D341Med (cell line): Measurements from ENCODE around the gene KIF4A.

ENCODE experiments used
- DNase-seq: peaks from one replicate; pipeline ENCODE4 v3.0.0; 2012; ENCODE audit warnings: low spot score

The KIF4A gene

DNA sequence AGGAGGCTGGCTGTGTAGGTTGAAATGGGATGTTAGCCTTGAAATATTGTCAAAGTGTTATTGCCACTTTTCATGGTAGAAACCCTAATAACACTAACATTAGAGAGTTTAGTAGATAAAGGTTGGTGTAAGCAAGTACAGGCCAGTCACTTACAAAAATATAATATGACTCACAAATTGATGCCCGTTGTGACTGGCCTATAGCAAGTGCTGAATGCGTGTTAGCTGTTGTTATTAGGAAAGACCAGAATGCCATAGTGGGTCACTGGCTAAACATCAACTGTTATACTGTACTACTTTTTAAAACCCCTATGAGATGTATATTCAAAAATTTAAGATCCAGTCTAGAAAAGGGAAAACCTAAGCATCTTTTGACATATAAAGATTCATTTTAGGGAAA, 112.8 kb downstream of the KIF4A start:
- no peak for DNase-seq

GRCh38 chrX:70405003-70405402, 115.1 kb downstream of the KIF4A start:
- no peak for DNase-seq

DNA sequence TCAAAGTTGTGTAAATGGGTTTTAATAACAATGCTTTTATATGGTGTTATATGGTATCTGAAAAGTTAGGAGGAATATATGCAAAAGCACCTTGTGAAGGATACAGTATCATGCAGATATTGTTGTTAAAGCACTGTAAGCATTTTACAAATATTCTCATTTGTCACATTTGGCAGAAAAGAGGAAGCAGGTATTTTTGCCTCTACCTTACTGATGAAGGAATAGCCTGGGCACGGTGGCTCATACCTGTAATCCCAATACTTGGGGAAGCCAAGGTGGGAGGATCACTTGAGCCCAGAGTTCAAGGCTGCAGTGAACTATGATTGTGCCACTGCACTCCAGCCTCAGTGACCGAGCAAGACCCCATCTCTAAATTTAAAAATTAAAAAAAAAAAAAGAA, 121.0 kb downstream of the KIF4A start:
- DNase-seq: no peak

DNA sequence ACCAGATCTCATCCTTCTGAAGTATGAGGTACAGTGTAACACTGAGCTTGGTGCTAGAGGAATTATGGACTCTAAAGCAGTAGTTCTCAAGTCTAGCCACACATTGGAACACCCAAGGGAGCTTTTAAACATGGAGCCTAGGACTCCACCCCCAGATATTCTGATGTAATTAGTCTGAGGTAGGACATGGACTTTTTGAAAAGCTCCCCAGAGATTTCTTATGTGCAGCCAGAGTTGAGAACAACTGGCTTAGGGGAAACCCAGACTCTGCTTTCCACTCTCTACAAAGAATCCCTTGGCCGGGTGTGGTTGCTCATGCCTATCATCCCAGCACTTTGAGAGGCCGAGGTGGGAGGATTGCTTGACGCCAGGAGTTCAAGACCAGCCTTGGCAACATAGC, 121.6 kb downstream of the KIF4A start:
- no peak for DNase-seq

DNA sequence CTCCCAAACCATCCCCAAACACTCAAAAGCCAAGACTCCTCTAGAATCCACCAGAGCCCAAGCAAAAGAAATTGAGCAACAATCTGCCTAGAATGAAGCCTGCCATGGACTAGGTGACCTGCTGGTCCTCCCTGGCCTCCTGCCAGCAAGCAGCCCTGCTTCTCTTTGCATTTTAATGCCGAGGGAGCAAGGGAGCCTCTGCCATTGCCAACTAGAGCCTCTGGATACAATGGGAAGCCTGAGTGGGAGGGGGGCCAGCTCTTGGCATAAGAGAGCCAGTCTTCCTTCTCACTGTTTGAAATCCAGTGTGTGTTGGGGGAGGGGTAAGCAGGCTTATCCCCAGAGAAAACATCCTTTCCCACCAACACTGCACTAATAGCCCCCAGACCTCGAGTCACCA, 131.7 kb downstream of the KIF4A start:
- DNase-seq: no peak

GRCh38 chrX:70422851-70423341, 133.0 kb downstream of the KIF4A start, which contains the start of gene GDPD2:
Gene GDPD2 (plus strand): TSS chrX:70423314. CDS start chrX:70424985, 1,671 bp downstream.
- no peak for DNase-seq

- DNase-seq: no peak
Measured at GRCh38 chrX:70423936-70424675, 134.2 kb downstream of the KIF4A start.

DNA sequence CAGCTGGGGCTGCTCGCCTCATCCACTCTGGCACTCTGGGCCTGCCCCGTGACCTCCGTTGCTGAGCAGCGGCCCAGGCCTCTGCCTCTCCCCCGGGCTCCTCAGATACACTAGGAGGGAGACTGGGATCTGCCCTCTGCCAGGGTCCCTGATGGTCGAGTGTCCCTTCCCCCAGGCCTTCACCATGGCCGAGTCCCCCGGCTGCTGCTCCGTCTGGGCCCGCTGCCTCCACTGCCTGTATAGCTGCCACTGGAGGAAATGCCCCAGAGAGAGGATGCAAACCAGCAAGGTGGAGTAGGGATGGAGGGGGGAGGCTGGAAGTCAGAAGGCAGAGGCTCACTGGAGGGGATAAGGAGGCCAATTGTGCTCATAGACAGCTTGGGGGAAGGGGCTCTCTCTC, 134.9 kb downstream of the KIF4A start:
- DNase-seq: no peak

DNA sequence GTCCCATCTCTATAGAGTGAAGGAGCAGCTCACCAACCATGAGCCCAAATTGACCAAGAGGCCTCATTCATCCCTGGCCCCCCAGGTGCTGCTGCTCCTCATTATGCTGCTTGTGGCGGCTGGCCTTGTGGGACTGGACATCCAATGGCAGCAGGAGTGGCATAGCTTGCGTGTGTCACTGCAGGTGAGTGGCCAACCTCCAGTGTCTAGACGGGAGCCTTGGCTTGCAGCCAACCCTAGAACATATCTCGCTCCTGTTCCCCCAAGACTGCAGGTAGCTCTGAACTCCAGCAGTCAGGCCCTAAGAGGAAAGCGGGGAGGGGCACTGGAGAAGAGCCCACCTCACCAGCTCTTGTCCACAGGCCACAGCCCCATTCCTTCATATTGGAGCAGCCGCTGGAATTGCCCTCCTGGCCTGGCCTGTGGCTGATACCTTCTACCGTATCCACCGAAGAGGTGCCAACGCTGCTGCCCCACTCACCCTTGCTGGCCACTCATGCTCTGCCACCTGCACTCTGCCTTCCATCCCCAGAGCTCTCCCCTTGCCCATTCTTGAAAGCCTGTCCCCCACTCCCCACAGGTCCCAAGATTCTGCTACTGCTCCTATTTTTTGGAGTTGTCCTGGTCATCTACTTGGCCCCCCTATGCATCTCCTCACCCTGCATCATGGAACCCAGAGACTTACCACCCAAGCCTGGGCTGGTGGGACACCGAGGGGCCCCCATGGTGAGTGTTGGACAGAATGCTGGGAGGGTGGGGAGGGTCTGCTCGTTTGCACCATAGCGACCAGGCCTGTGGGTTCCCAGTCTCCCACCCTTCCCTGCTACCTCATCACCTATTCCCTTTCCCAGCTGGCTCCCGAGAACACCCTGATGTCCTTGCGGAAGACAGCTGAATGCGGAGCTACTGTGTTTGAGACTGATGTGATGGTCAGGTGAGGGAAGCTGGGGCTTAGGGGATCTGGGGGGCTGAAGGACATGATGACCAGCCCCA, 136.7 kb downstream of the KIF4A start:
- DNase-seq: no peak

- no peak for DNase-seq
Measured at GRCh38 chrX:70427365-70427764, 137.5 kb downstream of the KIF4A start.

GRCh38 chrX:70429759-70430158, 139.9 kb downstream of the KIF4A start:
- no peak for DNase-seq

- DNase-seq: no peak
Measured at GRCh38 chrX:70432936-70433847, 143.3 kb downstream of the KIF4A start.

DNA sequence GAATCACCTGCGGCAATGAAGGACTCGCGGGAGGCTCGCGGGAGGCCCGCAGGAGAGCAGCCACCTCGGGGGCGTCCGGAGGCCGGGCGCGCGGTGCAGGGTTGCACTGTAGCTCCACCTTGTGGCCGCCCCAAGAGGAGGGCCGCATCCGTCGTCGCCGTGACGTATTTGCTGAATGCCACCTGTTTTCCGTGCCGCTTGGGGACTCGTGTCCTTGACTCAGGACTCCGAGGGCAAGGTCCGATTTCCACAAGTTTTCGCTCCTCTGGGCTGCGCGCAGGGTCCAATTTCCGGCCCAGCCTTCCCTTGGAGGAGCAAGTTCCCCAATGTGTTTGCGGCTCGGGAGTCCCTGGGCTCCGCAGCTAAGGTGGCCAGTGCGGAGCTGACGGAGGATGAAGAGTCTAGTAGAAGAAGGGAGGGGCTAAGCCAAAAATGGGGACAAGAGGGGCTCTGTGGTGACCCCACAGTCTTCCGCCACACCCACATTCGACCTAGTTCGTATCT, 144.0 kb downstream of the KIF4A start:
- DNase-seq: peak; percentile 89

DNA sequence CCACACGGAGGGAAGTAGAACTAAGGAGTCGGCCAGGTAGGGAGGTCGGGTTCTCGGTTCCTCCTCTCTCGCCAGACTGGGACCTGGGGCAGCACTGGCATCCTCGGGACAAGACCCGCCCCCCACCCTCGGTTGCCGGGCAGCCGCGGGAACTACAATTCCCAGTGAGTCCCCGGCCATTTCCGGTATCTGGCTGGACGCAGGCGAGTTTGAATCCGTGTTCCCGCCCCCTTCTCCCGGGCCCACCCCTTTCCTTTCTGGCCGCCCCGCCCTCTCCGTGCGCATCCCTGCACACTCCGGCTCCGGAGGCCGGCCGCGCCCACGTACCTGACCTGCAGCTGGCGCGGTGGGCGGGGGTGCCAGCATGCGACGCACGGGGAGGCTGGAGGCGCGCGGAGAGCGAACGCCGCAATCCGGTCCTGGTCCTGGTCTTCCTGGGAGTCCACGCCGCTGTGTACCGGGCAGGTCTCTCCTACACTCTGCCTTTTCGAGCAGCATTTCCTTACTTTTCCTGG, 144.5 kb downstream of the KIF4A start:
- peak; percentile 84 for DNase-seq

DNA sequence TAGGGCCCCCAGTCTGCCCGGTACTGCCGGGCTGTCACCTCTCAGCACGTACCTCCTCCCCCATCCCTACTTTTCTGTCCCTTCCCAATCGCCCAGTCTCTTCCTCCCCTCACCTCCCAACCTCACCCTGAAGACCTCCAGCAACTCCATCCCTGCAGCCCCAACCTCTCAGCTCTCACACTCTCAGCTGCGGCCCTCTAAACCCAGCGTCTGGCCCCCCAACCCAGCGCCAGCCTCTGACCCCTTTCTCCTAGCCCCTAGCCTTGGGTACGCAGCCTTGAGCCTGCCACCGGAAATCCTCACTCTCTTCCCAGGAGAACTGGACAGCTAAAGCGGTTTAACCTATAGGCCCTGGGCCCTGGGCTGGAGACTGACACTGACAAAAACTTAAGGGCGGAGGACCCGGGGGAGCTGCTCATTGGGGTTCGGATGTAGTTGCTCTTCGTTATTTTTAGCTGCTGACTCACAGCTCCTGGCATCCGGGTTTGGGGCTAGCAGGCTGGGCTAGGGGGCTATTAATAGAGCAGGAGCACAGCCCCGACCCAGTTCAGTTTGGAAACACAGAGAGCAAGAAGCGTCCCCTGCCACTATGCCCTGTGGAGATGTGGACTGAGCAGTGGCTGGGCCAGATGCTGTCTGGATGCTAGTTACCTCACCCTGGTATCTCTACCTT, 145.1 kb downstream of the KIF4A start:
- DNase-seq: no peak

- DNase-seq: peak; percentile 51
Measured at GRCh38 chrX:70436343-70436742, 146.4 kb downstream of the KIF4A start.

DNA sequence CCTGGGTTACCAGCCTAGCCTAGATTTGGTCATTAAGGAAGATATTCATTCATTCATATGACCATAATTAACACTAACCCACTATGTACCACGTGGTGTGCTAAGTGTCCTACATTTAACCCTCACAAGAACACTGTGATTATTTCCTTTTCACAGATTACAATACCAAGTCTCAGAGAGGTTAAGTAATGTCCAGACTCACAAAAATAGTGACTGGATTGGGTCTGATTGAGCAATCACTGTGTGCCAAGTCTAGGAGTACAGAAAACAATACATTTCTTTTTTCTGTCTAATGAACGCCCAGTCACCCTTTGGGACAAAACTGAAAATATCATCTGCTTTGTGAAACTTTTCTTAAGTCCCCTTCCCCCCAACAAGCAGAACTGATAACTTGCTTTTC, 147.1 kb downstream of the KIF4A start:
- DNase-seq: no peak

GRCh38 chrX:70437921-70438665, 148.2 kb downstream of the KIF4A start:
- no peak for DNase-seq

GRCh38 chrX:70439016-70439415, 149.1 kb downstream of the KIF4A start:
- no peak for DNase-seq

DNA sequence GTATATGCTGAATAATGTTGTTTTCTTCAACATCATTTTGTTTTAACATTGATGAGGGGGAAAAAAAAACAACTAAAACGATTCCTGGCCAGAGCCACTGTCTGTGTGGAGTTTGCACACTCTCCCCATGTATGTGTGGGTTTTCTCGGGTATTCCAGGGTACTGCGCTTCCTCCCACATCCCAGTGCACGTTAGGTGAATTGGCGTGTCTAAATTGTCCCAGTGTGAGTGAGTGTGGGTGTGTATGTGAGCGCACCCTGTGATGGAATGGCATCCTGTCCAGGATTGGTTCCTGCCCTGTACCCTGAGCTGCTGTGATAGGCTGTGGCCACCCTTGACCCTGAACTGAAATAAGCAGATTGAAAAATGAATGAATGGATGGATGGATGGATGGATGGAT, 152.3 kb downstream of the KIF4A start:
- DNase-seq: no peak
